ENCODE results near the gene OAS1.

- TF ChIP-seq POLR2A (IDR thresholded peaks at IDR 0.05; ENCODE audit: low read depth, low read length) (no peak), POLR2AphosphoS5 (IDR thresholded peaks at IDR 0.05; ENCODE audit: low read depth, low read length) (no peak), TAF1 (IDR thresholded peaks at IDR 0.05; ENCODE audit: low read depth, low read length) (no peak), SPI1 (IDR thresholded peaks at IDR 0.05; ENCODE audit: low read depth, low read length) (no peak)
Measured at GRCh38 chr12:112927925-112928324, 21.2 kb downstream of the OAS1 start.
